Measurements from ENCODE around the gene PLA2G15.

DNA sequence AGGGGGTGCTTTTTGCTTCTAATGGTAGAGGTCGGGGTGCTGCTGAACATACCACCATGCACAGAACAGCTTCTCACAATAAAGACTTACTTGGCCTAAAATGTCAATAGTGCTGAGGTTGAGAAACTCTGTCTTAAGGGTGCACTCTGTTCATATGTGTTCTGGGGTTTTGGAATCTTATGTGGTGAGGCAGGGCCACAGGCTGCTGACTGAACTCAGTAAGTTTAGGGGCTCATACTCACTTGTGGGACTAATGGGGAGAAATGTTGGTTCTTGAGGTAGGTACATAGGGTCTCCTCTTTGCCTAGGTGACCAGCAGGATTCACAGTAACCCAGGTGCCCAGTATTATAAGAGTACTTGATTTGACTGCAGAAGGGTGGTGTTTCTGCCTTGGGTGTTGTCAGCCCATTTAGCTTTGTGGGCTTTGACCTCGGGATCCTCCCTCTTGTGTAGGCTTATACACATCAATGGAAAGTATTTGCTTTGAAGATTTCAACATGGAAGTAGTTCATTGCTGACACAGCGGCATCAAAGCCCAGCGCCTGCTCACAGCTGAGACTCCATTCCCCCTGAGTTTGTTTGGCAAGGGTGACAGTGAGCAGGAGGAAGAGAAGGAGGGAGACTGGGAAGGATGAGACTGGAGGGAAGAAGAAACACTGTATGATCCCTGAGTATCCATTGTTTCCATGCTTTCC lies 36.3 kb downstream of the PLA2G15 start:
- no peak for TF ChIP-seq EZH2 (IDR thresholded peaks at IDR 0.05; ENCODE audit: low read length, missing control alignments)
- TF ChIP-seq, protein P1, sequence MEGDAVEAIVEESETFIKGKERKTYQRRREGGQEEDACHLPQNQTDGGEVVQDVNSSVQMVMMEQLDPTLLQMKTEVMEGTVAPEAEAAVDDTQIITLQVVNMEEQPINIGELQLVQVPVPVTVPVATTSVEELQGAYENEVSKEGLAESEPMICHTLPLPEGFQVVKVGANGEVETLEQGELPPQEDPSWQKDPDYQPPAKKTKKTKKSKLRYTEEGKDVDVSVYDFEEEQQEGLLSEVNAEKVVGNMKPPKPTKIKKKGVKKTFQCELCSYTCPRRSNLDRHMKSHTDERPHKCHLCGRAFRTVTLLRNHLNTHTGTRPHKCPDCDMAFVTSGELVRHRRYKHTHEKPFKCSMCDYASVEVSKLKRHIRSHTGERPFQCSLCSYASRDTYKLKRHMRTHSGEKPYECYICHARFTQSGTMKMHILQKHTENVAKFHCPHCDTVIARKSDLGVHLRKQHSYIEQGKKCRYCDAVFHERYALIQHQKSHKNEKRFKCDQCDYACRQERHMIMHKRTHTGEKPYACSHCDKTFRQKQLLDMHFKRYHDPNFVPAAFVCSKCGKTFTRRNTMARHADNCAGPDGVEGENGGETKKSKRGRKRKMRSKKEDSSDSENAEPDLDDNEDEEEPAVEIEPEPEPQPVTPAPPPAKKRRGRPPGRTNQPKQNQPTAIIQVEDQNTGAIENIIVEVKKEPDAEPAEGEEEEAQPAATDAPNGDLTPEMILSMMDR (conservative IDR thresholded peaks at IDR 0.05 in 1 of 2, IDR thresholded peaks at IDR 0.05 in 1 of 2; ENCODE audit: low read depth in 1 of 2, low read length in 2 of 2): no peak

Measured in fibroblast of lung (primary cell).